ENCODE measurements around the gene DCLK2. TPM values are rescaled to one million over a fixed set of nuclear protein-coding genes. Genes with fewer than 3 reads are reported as not detected.

Gene DCLK2
- total RNA-seq, 1 experiment from 2014 or later = 2.7 TPM

DNA sequence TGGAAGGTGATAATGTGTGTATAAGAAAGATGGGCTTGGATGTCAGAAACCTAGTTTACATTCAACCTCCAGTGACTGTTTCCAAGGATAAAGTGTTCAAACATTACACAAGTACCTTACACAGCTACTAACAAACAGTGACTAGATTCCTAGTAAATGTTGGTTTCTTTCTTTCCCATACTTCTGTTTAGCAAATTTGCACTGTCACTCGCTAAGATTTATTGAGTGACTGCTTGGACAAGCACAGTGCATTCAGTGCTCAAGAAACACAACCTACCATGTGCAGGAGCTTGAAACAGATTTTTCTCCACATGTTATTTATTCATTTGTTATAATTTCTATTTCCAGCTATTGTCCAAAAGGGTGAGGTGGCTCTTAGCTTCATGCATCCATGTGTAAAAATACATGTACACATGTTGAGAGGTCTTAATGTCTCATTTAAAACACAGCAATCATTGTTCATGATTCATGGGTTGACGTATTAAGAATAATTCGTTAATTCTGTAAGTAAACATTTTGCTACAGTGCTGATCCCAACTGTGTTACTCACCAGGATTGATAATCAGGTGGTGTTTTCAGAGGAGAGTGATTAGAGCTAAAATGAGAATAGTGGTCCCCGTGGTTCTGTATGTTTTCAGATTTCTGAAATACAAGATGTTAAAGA, 153.0 kb downstream of the DCLK2 start:
- H3K9me3 ChIP-seq (ENCODE audit: control insufficient read depth in 1 of 2, insufficient read depth in 1 of 2, low read depth in 1 of 2, low read length in 2 of 2) = no peaks in the 10 kb centered on the region
- H3K27me3 ChIP-seq (ENCODE audit: insufficient read depth, low read length) = no peaks in the 10 kb centered on the region
- CTCF ChIA-PET = interaction anchor here (1.4 kb wide), 1 partner anchor 11 kb away, joined by 4 read pairs; no protein-coding TSS in a partner anchor
- intact Hi-C loops (cut with micrococcal nuclease) = no loop called here
- no peak overlapping the region for H3K9ac ChIP-seq (ENCODE audit: low read length)
- DNase-seq (ENCODE audit: low read depth, low spot score) (no peak), ATAC-seq (no peak)
- no peak overlapping the region for H3K27ac ChIP-seq (ENCODE audit: low read depth, low read length)
- no peak overlapping the region for H3K4me3 ChIP-seq (replicated peaks in 1 of 2; ENCODE audit: low read depth in 1 of 2, low read length in 2 of 2)
- H3K4me2 ChIP-seq (ENCODE audit: low read length) = no peak overlapping the region
- TF ChIP-seq, protein P1, sequence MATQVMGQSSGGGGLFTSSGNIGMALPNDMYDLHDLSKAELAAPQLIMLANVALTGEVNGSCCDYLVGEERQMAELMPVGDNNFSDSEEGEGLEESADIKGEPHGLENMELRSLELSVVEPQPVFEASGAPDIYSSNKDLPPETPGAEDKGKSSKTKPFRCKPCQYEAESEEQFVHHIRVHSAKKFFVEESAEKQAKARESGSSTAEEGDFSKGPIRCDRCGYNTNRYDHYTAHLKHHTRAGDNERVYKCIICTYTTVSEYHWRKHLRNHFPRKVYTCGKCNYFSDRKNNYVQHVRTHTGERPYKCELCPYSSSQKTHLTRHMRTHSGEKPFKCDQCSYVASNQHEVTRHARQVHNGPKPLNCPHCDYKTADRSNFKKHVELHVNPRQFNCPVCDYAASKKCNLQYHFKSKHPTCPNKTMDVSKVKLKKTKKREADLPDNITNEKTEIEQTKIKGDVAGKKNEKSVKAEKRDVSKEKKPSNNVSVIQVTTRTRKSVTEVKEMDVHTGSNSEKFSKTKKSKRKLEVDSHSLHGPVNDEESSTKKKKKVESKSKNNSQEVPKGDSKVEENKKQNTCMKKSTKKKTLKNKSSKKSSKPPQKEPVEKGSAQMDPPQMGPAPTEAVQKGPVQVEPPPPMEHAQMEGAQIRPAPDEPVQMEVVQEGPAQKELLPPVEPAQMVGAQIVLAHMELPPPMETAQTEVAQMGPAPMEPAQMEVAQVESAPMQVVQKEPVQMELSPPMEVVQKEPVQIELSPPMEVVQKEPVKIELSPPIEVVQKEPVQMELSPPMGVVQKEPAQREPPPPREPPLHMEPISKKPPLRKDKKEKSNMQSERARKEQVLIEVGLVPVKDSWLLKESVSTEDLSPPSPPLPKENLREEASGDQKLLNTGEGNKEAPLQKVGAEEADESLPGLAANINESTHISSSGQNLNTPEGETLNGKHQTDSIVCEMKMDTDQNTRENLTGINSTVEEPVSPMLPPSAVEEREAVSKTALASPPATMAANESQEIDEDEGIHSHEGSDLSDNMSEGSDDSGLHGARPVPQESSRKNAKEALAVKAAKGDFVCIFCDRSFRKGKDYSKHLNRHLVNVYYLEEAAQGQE (IDR thresholded peaks at IDR 0.05; ENCODE audit: low read depth) = no peak
- TF ChIP-seq POLR2A (IDR thresholded peaks at IDR 0.05; ENCODE audit: borderline replicate concordance, extremely low read depth, insufficient read depth, insufficient read length) (no peak), SIN3A (IDR thresholded peaks at IDR 0.05; ENCODE audit: low read depth) (no peak), FOSL1 (IDR thresholded peaks at IDR 0.05; ENCODE audit: low read depth) (no peak), RAD21 (IDR thresholded peaks at IDR 0.05; ENCODE audit: low read depth) (no peak), POLR2AphosphoS5 (IDR thresholded peaks at IDR 0.05; ENCODE audit: low read depth, low read length) (no peak), ELF1 (IDR thresholded peaks at IDR 0.05; ENCODE audit: borderline replicate concordance, low read depth) (no peak), CBX3 (IDR thresholded peaks at IDR 0.05; ENCODE audit: low read depth) (no peak), EZH2phosphoT487 (IDR thresholded peaks at IDR 0.05; ENCODE audit: borderline replicate concordance) (no peak), SP1 (IDR thresholded peaks at IDR 0.05; ENCODE audit: low read depth) (no peak)
- TF ChIP-seq, protein P2, sequence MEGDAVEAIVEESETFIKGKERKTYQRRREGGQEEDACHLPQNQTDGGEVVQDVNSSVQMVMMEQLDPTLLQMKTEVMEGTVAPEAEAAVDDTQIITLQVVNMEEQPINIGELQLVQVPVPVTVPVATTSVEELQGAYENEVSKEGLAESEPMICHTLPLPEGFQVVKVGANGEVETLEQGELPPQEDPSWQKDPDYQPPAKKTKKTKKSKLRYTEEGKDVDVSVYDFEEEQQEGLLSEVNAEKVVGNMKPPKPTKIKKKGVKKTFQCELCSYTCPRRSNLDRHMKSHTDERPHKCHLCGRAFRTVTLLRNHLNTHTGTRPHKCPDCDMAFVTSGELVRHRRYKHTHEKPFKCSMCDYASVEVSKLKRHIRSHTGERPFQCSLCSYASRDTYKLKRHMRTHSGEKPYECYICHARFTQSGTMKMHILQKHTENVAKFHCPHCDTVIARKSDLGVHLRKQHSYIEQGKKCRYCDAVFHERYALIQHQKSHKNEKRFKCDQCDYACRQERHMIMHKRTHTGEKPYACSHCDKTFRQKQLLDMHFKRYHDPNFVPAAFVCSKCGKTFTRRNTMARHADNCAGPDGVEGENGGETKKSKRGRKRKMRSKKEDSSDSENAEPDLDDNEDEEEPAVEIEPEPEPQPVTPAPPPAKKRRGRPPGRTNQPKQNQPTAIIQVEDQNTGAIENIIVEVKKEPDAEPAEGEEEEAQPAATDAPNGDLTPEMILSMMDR (IDR thresholded peaks at IDR 0.05 in 2 of 3, conservative IDR thresholded peaks at IDR 0.05 in 1 of 3; ENCODE audit: borderline replicate concordance in 1 of 3, insufficient read depth in 1 of 3, low read depth in 2 of 3, low read length in 2 of 3) = no peak
- TF ChIP-seq, protein P3, sequence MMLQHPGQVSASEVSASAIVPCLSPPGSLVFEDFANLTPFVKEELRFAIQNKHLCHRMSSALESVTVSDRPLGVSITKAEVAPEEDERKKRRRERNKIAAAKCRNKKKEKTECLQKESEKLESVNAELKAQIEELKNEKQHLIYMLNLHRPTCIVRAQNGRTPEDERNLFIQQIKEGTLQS (IDR thresholded peaks at IDR 0.05) = no peak
- TF ChIP-seq, protein P4, sequence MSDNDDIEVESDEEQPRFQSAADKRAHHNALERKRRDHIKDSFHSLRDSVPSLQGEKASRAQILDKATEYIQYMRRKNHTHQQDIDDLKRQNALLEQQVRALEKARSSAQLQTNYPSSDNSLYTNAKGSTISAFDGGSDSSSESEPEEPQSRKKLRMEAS (IDR thresholded peaks at IDR 0.05) = no peak
- POLR2A ChIA-PET = no interaction called here
- no peaks in the 10 kb centered on the region for H3K79me2 ChIP-seq (ENCODE audit: insufficient read depth, low read length)
- no peak overlapping the region for H2AFZ ChIP-seq (ENCODE audit: low read depth, low read length, poor library complexity, severe bottlenecking)
- BruUV-seq (replicated peaks) = no TSS peak
- H3K9me2 ChIP-seq (ENCODE audit: insufficient read depth) = no peaks in the 10 kb centered on the region
- RAD21 ChIA-PET (ENCODE audit: low non-redundant PET in 1 of 2, low total read pairs in 2 of 2, uncharacterized antibody in 2 of 2, unreplicated experiment in 2 of 2) = no interaction called here
- no peaks in the 10 kb centered on the region for H3K36me3 ChIP-seq (ENCODE audit: control insufficient read depth in 1 of 2, insufficient read depth in 2 of 2, low read length in 2 of 2)
- H4K20me1 ChIP-seq (ENCODE audit: insufficient read depth) = no peaks in the 10 kb centered on the region
- no peaks in the 10 kb centered on the region for H3K4me1 ChIP-seq (ENCODE audit: control insufficient read depth in 1 of 2, insufficient read depth in 2 of 2, low read length in 2 of 2)

All from HCT116 (cell line).